H1 (cell line): ENCODE measurements around the gene RAP1GAP. TPM values are rescaled to one million over a fixed set of nuclear protein-coding genes. Genes with fewer than 3 reads are reported as not detected.

Source experiments
- CTCF ChIA-PET: fragments of 300-600 bp; sonication (Branson Sonifier 250); formaldehyde crosslinking; loops from one replicate; lab custom pipeline; 2021; ENCODE audit not compliant: partially characterized antibody; lab: Charles Lee
- POLR2A ChIA-PET: fragments of 300-600 bp; sonication (Branson Sonifier 250); formaldehyde crosslinking; loops from one replicate; lab custom pipeline; 2021; ENCODE audit warnings: inconsistent platforms; ENCODE audit not compliant: partially characterized antibody; lab: Charles Lee
- DNase-seq, 2 experiments: peaks; one replicate each; pipeline versions ENCODE4 v3.0.0 to v3.0.0-alpha.2; 2010 to 2022; ENCODE audit warnings: low spot score in 2 of 2, low read depth in 1 of 2, mixed read lengths in 1 of 2
- FAIRE-seq: peaks from 2 replicates; lab custom pipeline; 2011; peaks lifted over from hg19 to GRCh38; lab: Jason Lieb, UNC
- H2AFZ ChIP-seq: 2 replicates; pipeline ENCODE4 v1.8.1; 2012; ENCODE audit warnings: low read length, inconsistent platforms
- H2AK5ac ChIP-seq: 2 replicates; pipeline ENCODE4 v1.6.1; 2013; ENCODE audit warnings: low read depth, low read length
- H2BK120ac ChIP-seq: replicated peaks from 2 replicates; pipeline ENCODE3; 2013; ENCODE audit warnings: low read depth, low read length, inconsistent platforms
- H2BK12ac ChIP-seq: 2 replicates; pipeline ENCODE4 v1.6.1; 2013; ENCODE audit warnings: low read depth, low read length
- H2BK15ac ChIP-seq: 2 replicates; pipeline ENCODE4 v1.6.1; 2013; ENCODE audit warnings: low read length
- H2BK20ac ChIP-seq: 2 replicates; pipeline ENCODE4 v1.6.1; 2013; ENCODE audit warnings: low read length
- H2BK5ac ChIP-seq: 2 replicates; pipeline ENCODE4 v1.6.1; 2013; ENCODE audit warnings: low read depth, low read length
- H3K14ac ChIP-seq: 2 replicates; pipeline ENCODE4 v1.6.1; 2013; ENCODE audit warnings: inconsistent platforms; ENCODE audit not compliant: insufficient read length
- H3K18ac ChIP-seq: 2 replicates; pipeline ENCODE4 v1.6.1; 2013; ENCODE audit warnings: low read length; ENCODE audit errors: extremely low read depth
- H3K23ac ChIP-seq: 2 replicates; pipeline ENCODE4 v1.6.1; 2013; ENCODE audit warnings: inconsistent platforms; ENCODE audit not compliant: insufficient read length
- H3K23me2 ChIP-seq: 2 replicates; pipeline ENCODE4 v1.6.1; 2013; ENCODE audit warnings: low read depth, low read length
- H3K27ac ChIP-seq: 2 replicates; pipeline ENCODE4 v1.6.1; 2011; ENCODE audit warnings: low read depth, low read length, inconsistent platforms
- H3K27me3 ChIP-seq, 4 experiments: replicated peaks in 1 of 4; 1 replicate in 1 of 4; 2 replicates in 3 of 4; pipeline versions ENCODE4 v1.6.1 to v1.8.1; 2011 to 2013; ENCODE audit warnings: low read length in 3 of 4, mild to moderate bottlenecking in 3 of 4, inconsistent platforms in 2 of 4, mixed read lengths in 2 of 4, moderate library complexity in 1 of 4; ENCODE audit not compliant: control insufficient read depth in 3 of 4, insufficient read depth in 3 of 4; ENCODE audit errors: extremely low read depth in 1 of 4
- H3K36me3 ChIP-seq, 4 experiments: 2 replicates each; pipeline versions ENCODE4 v1.6.1 to v1.8.1; 2011 to 2013; ENCODE audit warnings: mild to moderate bottlenecking in 4 of 4, low read length in 3 of 4, moderate library complexity in 2 of 4, control low read depth in 1 of 4, inconsistent platforms in 1 of 4; ENCODE audit not compliant: insufficient read depth in 4 of 4, control insufficient read depth in 2 of 4
- H3K4ac ChIP-seq: replicated peaks from 2 replicates; pipeline ENCODE3; 2013; ENCODE audit warnings: low read length, low read depth, mixed read lengths, inconsistent platforms; ENCODE audit not compliant: insufficient read length
- H3K4me1 ChIP-seq, 4 experiments: replicated peaks in 1 of 4; 1 replicate in 1 of 4; 2 replicates in 3 of 4; pipeline versions ENCODE4 v1.6.1 to v1.8.1; 2011 to 2013; ENCODE audit warnings: low read length in 3 of 4, inconsistent platforms in 2 of 4, mixed read lengths in 1 of 4; ENCODE audit not compliant: insufficient read depth in 4 of 4, control insufficient read depth in 3 of 4
- H3K4me2 ChIP-seq, 2 experiments: 2 replicates each; pipeline versions ENCODE4 v1.6.1 to v1.8.1; 2011 to 2013; ENCODE audit warnings: low read depth in 2 of 2, low read length in 2 of 2, control low read depth in 1 of 2, inconsistent platforms in 1 of 2, mild to moderate bottlenecking in 1 of 2; ENCODE audit not compliant: insufficient read depth in 1 of 2
- H3K4me3 ChIP-seq, 4 experiments: fragments of 200-600, 300-600 bp in 1 of 4; sonication (generic), shearing (Covaris generic), sonication (Bioruptor Twin) in 1 of 4; 2 replicates each; pipeline versions ENCODE4 v1.5.1 to v1.8.1; 2011 to 2016; ENCODE audit warnings: low read length in 4 of 4, low read depth in 3 of 4, control low read depth in 2 of 4, inconsistent platforms in 2 of 4, mild to moderate bottlenecking in 2 of 4, mixed read lengths in 1 of 4, moderate library complexity in 1 of 4; ENCODE audit not compliant: insufficient read depth in 2 of 4; ENCODE audit errors: extremely low read depth in 1 of 4
- H3K56ac ChIP-seq: replicated peaks from 2 replicates; pipeline ENCODE3; 2013; ENCODE audit warnings: low read depth, mild to moderate bottlenecking, mixed read lengths, low read length, inconsistent platforms; ENCODE audit not compliant: insufficient read length
- H3K79me1 ChIP-seq: 2 replicates; pipeline ENCODE4 v1.6.1; 2013; ENCODE audit warnings: low read depth, low read length, control low read depth
- H3K79me2 ChIP-seq, 2 experiments: 2 replicates each; pipeline versions ENCODE4 v1.6.1 to v1.8.1; 2012 to 2013; ENCODE audit warnings: low read length in 2 of 2, mild to moderate bottlenecking in 2 of 2, inconsistent platforms in 1 of 2; ENCODE audit not compliant: insufficient read depth in 2 of 2, control insufficient read depth in 1 of 2
- H3K9ac ChIP-seq, 4 experiments: replicated peaks in 1 of 4; 1 replicate in 1 of 4; 2 replicates in 3 of 4; pipeline versions ENCODE4 v1.6.1 to v1.8.1; 2011 to 2013; ENCODE audit warnings: low read depth in 3 of 4, low read length in 3 of 4, control low read depth in 2 of 4, mild to moderate bottlenecking in 2 of 4, moderate library complexity in 2 of 4, inconsistent platforms in 1 of 4; ENCODE audit errors: extremely low read depth in 1 of 4
- H3K9me3 ChIP-seq, 2 experiments: 2 replicates each; pipeline versions ENCODE4 v1.6.1 to v1.8.1; 2012 to 2013; ENCODE audit warnings: mild to moderate bottlenecking in 2 of 2, moderate library complexity in 2 of 2, control low read depth in 1 of 2, inconsistent platforms in 1 of 2, low read depth in 1 of 2, low read length in 1 of 2, mixed read lengths in 1 of 2; ENCODE audit not compliant: insufficient read depth in 2 of 2
- H4K20me1 ChIP-seq, 2 experiments: replicated peaks in 1 of 2; 2 replicates each; pipeline versions ENCODE3 to v1.8.1; 2011 to 2013; ENCODE audit warnings: inconsistent platforms in 2 of 2, low read length in 2 of 2, mild to moderate bottlenecking in 1 of 2; ENCODE audit not compliant: insufficient read depth in 2 of 2, control insufficient read depth in 1 of 2
- H4K5ac ChIP-seq: 2 replicates; pipeline ENCODE4 v1.6.1; 2013; ENCODE audit warnings: low read length, low read depth, mixed read lengths, inconsistent platforms; ENCODE audit not compliant: insufficient read length
- H4K8ac ChIP-seq: 2 replicates; pipeline ENCODE4 v1.8.0; 2013; ENCODE audit warnings: mild to moderate bottlenecking, moderate library complexity, low read length, inconsistent platforms; ENCODE audit not compliant: insufficient read depth; ENCODE audit errors: extremely low read depth
- H4K91ac ChIP-seq: replicated peaks from 2 replicates; pipeline ENCODE3; 2013; ENCODE audit warnings: low read length, mixed read lengths, inconsistent platforms; ENCODE audit not compliant: insufficient read length
- BCL11A ChIP-seq, 2 experiments: IDR thresholded peaks; one replicate each; pipeline ENCODE4 v1.6.1; 2011; ENCODE audit warnings: low read depth in 2 of 2, low read length in 2 of 2, mild to moderate bottlenecking in 2 of 2
- KDM1A ChIP-seq: fragments of 200-600, 300-600 bp; sonication (generic); IDR thresholded peaks from 2 replicates; pipeline ENCODE4 v1.7.1; 2016; ENCODE audit warnings: mild to moderate bottlenecking, low read length, borderline replicate concordance
- RAD21 ChIP-seq, 2 experiments: IDR thresholded peaks in 1 of 2; conservative IDR thresholded peaks in 1 of 2; 2 replicates each; pipeline ENCODE4 v1.6.1; 2011; ENCODE audit warnings: low read depth in 2 of 2, low read length in 2 of 2, improper control_type of control experiment in 1 of 2, inconsistent platforms in 1 of 2, mild to moderate bottlenecking in 1 of 2, moderate library complexity in 1 of 2
- SP4 ChIP-seq: IDR thresholded peaks from 2 replicates; pipeline ENCODE4 v1.6.1; 2012; ENCODE audit warnings: low read length, inconsistent platforms
- WGBS, 2 experiments: shearing (Covaris generic) in 1 of 2; methylation state at CpG; one replicate each; pipeline versions ENCODE4 v1.1.6 to v1.1.7; 2013 to 2015; ENCODE audit warnings: low lambda C conversion rate in 2 of 2, mixed read lengths in 2 of 2, inconsistent platforms in 1 of 2, low coverage in 1 of 2, missing lambda C conversion rate in 1 of 2; ENCODE audit not compliant: insufficient replicate concordance in 2 of 2, insufficient coverage in 1 of 2, insufficient read length in 1 of 2; ENCODE audit errors: extremely low coverage in 1 of 2, missing lambda C conversion rate in 1 of 2; 5-methylcytosine and 5-hydroxymethylcytosine counted together
- polyA plus RNA-seq, 7 experiments: library from polyadenylated mRNA; depleted of rRNA in 3 of 7; stranded (reverse) in 5 of 7; unstranded in 2 of 7; fragments of >200 nt in 5 of 7; fragments of 200-250 nt in 2 of 7; gene quantifications; 1 replicate in 5 of 7; 2 replicates in 1 of 7; 4 replicates in 1 of 7; pipeline versions ENCODE4 v1.2.1 to v1.2.3, GENCODE V29; 2011 to 2013; ENCODE audit warnings: missing spikeins in 2 of 7, mixed read lengths in 2 of 7
- total RNA-seq: library from RNA; stranded (reverse); fragmentation: NEBNext Ultra II Directional; extraction: Animal tissue kit (Norgen Biotek cat#: 25700); gene quantifications from 2 replicates; pipeline ENCODE4 v1.2.1, GENCODE V29; 2021

The RAP1GAP gene
- total and polyA plus RNA-seq, 2 of the 8 experiments (the other 6 are each of a cell fraction or from before 2014, with no cell fraction given) = 8.4 TPM

GRCh38 chr1:21605964-21606705, 63.0 kb downstream of the RAP1GAP start:
- 89% methylated on average over 5 of the region's 15 CpGs; no CpG with 5 or more reads in 1 of the 2 experiments for WGBS, 2 experiments
- Histone ChIP-seq H3K4me2 (no peak overlapping the region), H2BK20ac (no peak overlapping the region), H3K36me3 (no peaks in the 10 kb centered on the region; a peak in 1 of 8 replicates), H3K4me3 (no peak overlapping the region), H3K4ac (no peak overlapping the region), H3K18ac (no peak overlapping the region), H2BK15ac (no peak overlapping the region), H4K20me1 (peaks cover 0 to 4% of the 10 kb centered on the region in 2 experiments), H2AK5ac (no peak overlapping the region), H3K79me2 (no peaks in the 10 kb centered on the region), H2BK120ac (no peak overlapping the region), H2BK12ac (no peak overlapping the region), H4K8ac (peak overlapping the region; percentile 14; the same call in 1 of the 2 replicates), H3K23ac (no peak overlapping the region), H4K91ac (no peak overlapping the region), H3K23me2 (peaks cover 5% of the 10 kb centered on the region; the same call in 1 of the 2 replicates), H4K5ac (no peak overlapping the region), H3K79me1 (peaks cover 2% of the 10 kb centered on the region; the same call in 1 of the 2 replicates), H3K56ac (peak overlapping the region; percentile 28), H3K27me3 (no peaks in the 10 kb centered on the region), H3K14ac (no peak overlapping the region), H3K9me3 (no peaks in the 10 kb centered on the region), H2BK5ac (no peak overlapping the region), H3K4me1 (peaks cover 2 to 7% (median 3%) of the 10 kb centered on the region in 4 experiments; a peak in 6 of 7 replicates), H3K9ac (no peak overlapping the region), H3K27ac (no peak overlapping the region), H2AFZ (no peak overlapping the region)
- CTCF ChIA-PET = interaction anchor here (0.8 to 3.5 kb wide), 4 partner anchors 11 to 361 kb away, joined by 3 to 15 read pairs (median 4); no protein-coding TSS in a partner anchor
- FAIRE-seq (no peak), DNase-seq (no peak)
- POLR2A ChIA-PET = interaction anchor here (1.0 to 1.4 kb wide), 2 partner anchors 14 to 16 kb away, joined by 3 read pairs; no protein-coding TSS in a partner anchor
- TF ChIP-seq SP4 = no peak
- no peak for TF ChIP-seq RAD21 (IDR thresholded peaks at IDR 0.05 in 1 of 2, conservative IDR thresholded peaks at IDR 0.05 in 1 of 2; ENCODE audit: low read depth in 2 of 2, low read length in 2 of 2)
- TF ChIP-seq KDM1A = no peak
- no peak for TF ChIP-seq BCL11A (IDR thresholded peaks at IDR 0.05; ENCODE audit: low read depth in 2 of 2, low read length in 2 of 2)
